WTC11 (cell line): ENCODE measurements around the gene BCL7A.

Source experiments
- AFF4 ChIP-seq: sonication (generic); formaldehyde crosslinking; IDR thresholded peaks from 2 replicates; pipeline ENCODE4 v1.8.1; 2023; ENCODE audit warnings: mild to moderate bottlenecking, missing genetic modification reagents, borderline replicate concordance
- ATF3 ChIP-seq: sonication (generic); formaldehyde crosslinking; conservative IDR thresholded peaks from 2 replicates; pipeline ENCODE4 v1.8.1; 2022; ENCODE audit warnings: mild to moderate bottlenecking, missing genetic modification reagents
- CREB1 ChIP-seq: sonication (generic); formaldehyde crosslinking; IDR thresholded peaks from 2 replicates; pipeline ENCODE4 v1.8.0; 2023; ENCODE audit warnings: mild to moderate bottlenecking, missing genetic modification reagents
- CTCF ChIP-seq: fragments of 200-600 bp; IDR thresholded peaks from 2 replicates; pipeline ENCODE4 v1.8.0; 2022; ENCODE audit warnings: antibody characterized with exemption
- E2F4 ChIP-seq: sonication (generic); formaldehyde crosslinking; IDR thresholded peaks from 2 replicates; pipeline ENCODE4 v1.8.1; 2022; ENCODE audit warnings: low read depth, mild to moderate bottlenecking, moderate library complexity, missing genetic modification reagents, borderline replicate concordance
- ERG ChIP-seq: fragments of 250-450 bp; sonication (Bioruptor Pico); IDR thresholded peaks from 2 replicates; pipeline ENCODE4 v1.8.0; 2021; ENCODE audit warnings: mild to moderate bottlenecking
- MAX ChIP-seq: sonication (generic); formaldehyde crosslinking; IDR thresholded peaks from 2 replicates; pipeline ENCODE4 v1.8.0; 2022; ENCODE audit warnings: mild to moderate bottlenecking, missing genetic modification reagents
- MYBL2 ChIP-seq: sonication (generic); formaldehyde crosslinking; IDR thresholded peaks from 2 replicates; pipeline ENCODE4 v1.8.1; 2023; ENCODE audit warnings: mild to moderate bottlenecking, moderate library complexity, missing genetic modification reagents
- NFE2L1 ChIP-seq: sonication (generic); formaldehyde crosslinking; IDR thresholded peaks from 2 replicates; pipeline ENCODE4 v1.8.1; 2023; ENCODE audit warnings: missing genetic modification reagents
- SP1 ChIP-seq: sonication (generic); formaldehyde crosslinking; conservative IDR thresholded peaks from 2 replicates; pipeline ENCODE4 v1.8.1; 2022; ENCODE audit warnings: missing genetic modification reagents
- TEAD1 ChIP-seq: sonication (generic); formaldehyde crosslinking; IDR thresholded peaks from 2 replicates; pipeline ENCODE4 v1.8.0; 2022; ENCODE audit warnings: mild to moderate bottlenecking, missing genetic modification reagents
- USF2 ChIP-seq: sonication (generic); formaldehyde crosslinking; IDR thresholded peaks from 2 replicates; pipeline ENCODE4 v1.8.1; 2023; ENCODE audit warnings: mild to moderate bottlenecking, missing genetic modification reagents, moderate library complexity
- ZNF416 ChIP-seq: fragments of 250-450 bp; sonication (Bioruptor Pico); IDR thresholded peaks from 2 replicates; pipeline ENCODE4 v1.9.0; 2021; ENCODE audit warnings: mild to moderate bottlenecking, inconsistent platforms

GRCh38 chr12:122021822-122022392 lies at the start of gene BCL7A:
- TF ChIP-seq ERG (no peak), MAX (CRISPR knock-in tag) (no peak), CTCF (no peak), ZNF416 (no peak), E2F4 (CRISPR knock-in tag) (no peak), NFE2L1 (CRISPR knock-in tag) (no peak), SP1 (CRISPR knock-in tag) (no peak), AFF4 (CRISPR knock-in tag) (no peak), TEAD1 (no peak; the same call in 1 of the 2 replicates), MYBL2 (CRISPR knock-in tag) (no peak), CREB1 (CRISPR knock-in tag) (no peak), USF2 (CRISPR knock-in tag) (no peak), ATF3 (CRISPR knock-in tag) (no peak)
